Measurements from ENCODE around the gene TRPM2.
A peak's percentile ranks its signal among the peaks of the same experiment; 100 is the strongest.

Gene TRPM2

GRCh38 chr21:44400791-44401385 is 47.5 kb downstream of the TRPM2 start:
- no CpG with 5 or more reads among the region's 14 CpGs for WGBS (ENCODE audit: extremely low coverage, insufficient coverage, insufficient read length)
- H2AK5ac ChIP-seq (ENCODE audit: low read length) = no peak overlapping the region

GRCh38 chr21:44401386-44402160 is 48.2 kb downstream of the TRPM2 start:
- no peak overlapping the region for H2BK12ac ChIP-seq (ENCODE audit: low read length)
- H2AFZ ChIP-seq (ENCODE audit: insufficient read depth, low read length, poor library complexity) = no peak overlapping the region
- no peaks in the 10 kb centered on the region for H3K27me3 ChIP-seq (ENCODE audit: insufficient read depth, low read length)
- no peak overlapping the region for H3K9ac ChIP-seq (ENCODE audit: low read length)
- no peak overlapping the region for H3K27ac ChIP-seq (ENCODE audit: low read depth, low read length)
- H3K23ac ChIP-seq (ENCODE audit: low read length) = no peak overlapping the region
- no peak overlapping the region for H2BK5ac ChIP-seq (ENCODE audit: low read depth, low read length, poor library complexity)
- no peak overlapping the region for H3K4me3 ChIP-seq (ENCODE audit: low read depth, low read length)
- no peak overlapping the region for H3K4me2 ChIP-seq (ENCODE audit: low read length)
- H2BK120ac ChIP-seq (ENCODE audit: insufficient read depth, low read length, poor library complexity) = no peak overlapping the region
- H2AK5ac ChIP-seq (ENCODE audit: low read length) = no peak overlapping the region
- DNase-seq = no peak
- peaks cover 39% of the 10 kb centered on the region for H3K9me3 ChIP-seq (ENCODE audit: insufficient read depth, low read depth, low read length)
- H3K79me1 ChIP-seq (ENCODE audit: low read length) = peaks cover 3% of the 10 kb centered on the region
- no peak overlapping the region for H4K91ac ChIP-seq (ENCODE audit: low read depth, low read length)
- no peak overlapping the region for H3K18ac ChIP-seq (ENCODE audit: low read length)
- no CpG with 5 or more reads among the region's 32 CpGs for WGBS (ENCODE audit: extremely low coverage, insufficient coverage, insufficient read length)
- H3K4ac ChIP-seq (ENCODE audit: low read depth, low read length) = no peak overlapping the region
- no peak overlapping the region for H3K14ac ChIP-seq (ENCODE audit: low read length)
- H3K79me2 ChIP-seq (ENCODE audit: control insufficient read depth, insufficient read depth, low read length, poor library complexity) = no peaks in the 10 kb centered on the region
- no peak overlapping the region for H4K8ac ChIP-seq (ENCODE audit: low read depth, low read length)
- no peaks in the 10 kb centered on the region for H3K36me3 ChIP-seq (ENCODE audit: control insufficient read depth in 1 of 2, insufficient read depth in 2 of 2, low read length in 2 of 2)
- H3K4me1 ChIP-seq (ENCODE audit: control insufficient read depth in 1 of 2, insufficient read depth in 2 of 2, low read length in 2 of 2) = peaks cover 7% of the 10 kb centered on the region in 2 experiments
- H4K12ac ChIP-seq (ENCODE audit: low read depth, low read length) = no peak overlapping the region

More at GRCh38 chr21:44400791-44401385, 47.5 kb downstream of the TRPM2 start:
- Histone ChIP-seq H2BK12ac (ENCODE audit: low read length) (no peak overlapping the region), H3K18ac (ENCODE audit: low read length) (no peak overlapping the region), H3K27me3 (ENCODE audit: insufficient read depth, low read length) (no peaks in the 10 kb centered on the region), H3K9ac (ENCODE audit: low read length) (no peak overlapping the region), H3K14ac (ENCODE audit: low read length) (no peak overlapping the region), H3K27ac (ENCODE audit: low read depth, low read length) (no peak overlapping the region), H3K4me3 (ENCODE audit: low read depth, low read length) (no peak overlapping the region), H4K91ac (ENCODE audit: low read depth, low read length) (no peak overlapping the region), H3K4me2 (ENCODE audit: low read length) (no peak overlapping the region), H3K36me3 (ENCODE audit: control insufficient read depth in 1 of 2, insufficient read depth in 2 of 2, low read length in 2 of 2) (no peaks in the 10 kb centered on the region), H3K4ac (ENCODE audit: low read depth, low read length) (no peak overlapping the region), H2BK5ac (ENCODE audit: low read depth, low read length, poor library complexity) (no peak overlapping the region), H2BK120ac (ENCODE audit: insufficient read depth, low read length, poor library complexity) (no peak overlapping the region), H2AFZ (ENCODE audit: insufficient read depth, low read length, poor library complexity) (no peak overlapping the region), H4K8ac (ENCODE audit: low read depth, low read length) (no peak overlapping the region), H3K79me2 (ENCODE audit: control insufficient read depth, insufficient read depth, low read length, poor library complexity) (no peaks in the 10 kb centered on the region), H3K23ac (ENCODE audit: low read length) (no peak overlapping the region), H3K4me1 (ENCODE audit: control insufficient read depth in 1 of 2, insufficient read depth in 2 of 2, low read length in 2 of 2) (peaks cover 7% of the 10 kb centered on the region in 2 experiments), H3K79me1 (ENCODE audit: low read length) (peaks cover 3% of the 10 kb centered on the region), H4K12ac (ENCODE audit: low read depth, low read length) (no peak overlapping the region), H3K9me3 (ENCODE audit: insufficient read depth, low read depth, low read length) (peaks cover 35% of the 10 kb centered on the region)
- DNase-seq = no peak

GRCh38 chr21:44402323-44403105 is 49.1 kb downstream of the TRPM2 start:
- no peak overlapping the region for H2AFZ ChIP-seq (ENCODE audit: insufficient read depth, low read length, poor library complexity)
- no peak overlapping the region for H3K14ac ChIP-seq (ENCODE audit: low read length)
- H3K4me3 ChIP-seq (ENCODE audit: low read depth, low read length) = no peak overlapping the region
- H3K79me2 ChIP-seq (ENCODE audit: control insufficient read depth, insufficient read depth, low read length, poor library complexity) = no peaks in the 10 kb centered on the region
- no peak overlapping the region for H3K4me2 ChIP-seq (ENCODE audit: low read length)
- H4K8ac ChIP-seq (ENCODE audit: low read depth, low read length) = no peak overlapping the region
- peaks cover 7% of the 10 kb centered on the region in 2 experiments for H3K4me1 ChIP-seq (ENCODE audit: control insufficient read depth in 1 of 2, insufficient read depth in 2 of 2, low read length in 2 of 2)
- H3K27me3 ChIP-seq (ENCODE audit: insufficient read depth, low read length) = no peaks in the 10 kb centered on the region
- no peak overlapping the region for H3K23ac ChIP-seq (ENCODE audit: low read length)
- no peak for DNase-seq
- peaks cover 42% of the 10 kb centered on the region for H3K9me3 ChIP-seq (ENCODE audit: insufficient read depth, low read depth, low read length)
- no peak overlapping the region for H4K12ac ChIP-seq (ENCODE audit: low read depth, low read length)
- H3K79me1 ChIP-seq (ENCODE audit: low read length) = peaks cover 3% of the 10 kb centered on the region
- H2AK5ac ChIP-seq (ENCODE audit: low read length) = no peak overlapping the region
- no peak overlapping the region for H2BK12ac ChIP-seq (ENCODE audit: low read length)
- H3K4ac ChIP-seq (ENCODE audit: low read depth, low read length) = no peak overlapping the region
- H3K36me3 ChIP-seq (ENCODE audit: control insufficient read depth in 1 of 2, insufficient read depth in 2 of 2, low read length in 2 of 2) = no peaks in the 10 kb centered on the region
- H4K91ac ChIP-seq (ENCODE audit: low read depth, low read length) = no peak overlapping the region
- no peak overlapping the region for H2BK5ac ChIP-seq (ENCODE audit: low read depth, low read length, poor library complexity)
- no peak overlapping the region for H2BK120ac ChIP-seq (ENCODE audit: insufficient read depth, low read length, poor library complexity)
- no peak overlapping the region for H3K18ac ChIP-seq (ENCODE audit: low read length)
- no peak overlapping the region for H3K9ac ChIP-seq (ENCODE audit: low read length)
- WGBS (ENCODE audit: extremely low coverage, insufficient coverage, insufficient read length) = no CpG with 5 or more reads among the region's 17 CpGs
- no peak overlapping the region for H3K27ac ChIP-seq (ENCODE audit: low read depth, low read length)

- no peak overlapping the region for H3K14ac ChIP-seq (ENCODE audit: low read length)
- H4K12ac ChIP-seq (ENCODE audit: low read depth, low read length) = no peak overlapping the region
- no peak overlapping the region for H2BK12ac ChIP-seq (ENCODE audit: low read length)
- no peak overlapping the region for H2AK5ac ChIP-seq (ENCODE audit: low read length)
- peaks cover 3% of the 10 kb centered on the region for H3K79me1 ChIP-seq (ENCODE audit: low read length)
- no peak overlapping the region for H4K8ac ChIP-seq (ENCODE audit: low read depth, low read length)
- no peak overlapping the region for H3K4me2 ChIP-seq (ENCODE audit: low read length)
- H3K9ac ChIP-seq (ENCODE audit: low read length) = no peak overlapping the region
- H3K4me1 ChIP-seq (ENCODE audit: control insufficient read depth in 1 of 2, insufficient read depth in 2 of 2, low read length in 2 of 2) = peaks cover 7% of the 10 kb centered on the region in 2 experiments
- peaks cover 38% of the 10 kb centered on the region for H3K9me3 ChIP-seq (ENCODE audit: insufficient read depth, low read depth, low read length)
- no peaks in the 10 kb centered on the region for H3K27me3 ChIP-seq (ENCODE audit: insufficient read depth, low read length)
- no peak overlapping the region for H3K4me3 ChIP-seq (ENCODE audit: low read depth, low read length)
- H3K27ac ChIP-seq (ENCODE audit: low read depth, low read length) = no peak overlapping the region
- no peak overlapping the region for H2BK120ac ChIP-seq (ENCODE audit: insufficient read depth, low read length, poor library complexity)
- no peak overlapping the region for H2AFZ ChIP-seq (ENCODE audit: insufficient read depth, low read length, poor library complexity)
- H3K23ac ChIP-seq (ENCODE audit: low read length) = peak overlapping the region; percentile 34
- no peaks in the 10 kb centered on the region for H3K79me2 ChIP-seq (ENCODE audit: control insufficient read depth, insufficient read depth, low read length, poor library complexity)
- WGBS (ENCODE audit: extremely low coverage, insufficient coverage, insufficient read length) = no CpG with 5 or more reads among the region's 3 CpGs
- no peak for DNase-seq
- H3K4ac ChIP-seq (ENCODE audit: low read depth, low read length) = no peak overlapping the region
- H4K91ac ChIP-seq (ENCODE audit: low read depth, low read length) = no peak overlapping the region
- no peak overlapping the region for H2BK5ac ChIP-seq (ENCODE audit: low read depth, low read length, poor library complexity)
- H3K36me3 ChIP-seq (ENCODE audit: control insufficient read depth in 1 of 2, insufficient read depth in 2 of 2, low read length in 2 of 2) = no peaks in the 10 kb centered on the region
- H3K18ac ChIP-seq (ENCODE audit: low read length) = no peak overlapping the region
Observed at GRCh38 chr21:44403106-44404020, 49.9 kb downstream of the TRPM2 start.
